ENCODE measurements around the gene TSPOAP1. TPM values are rescaled to one million over a fixed set of nuclear protein-coding genes. Genes with fewer than 3 reads are reported as not detected.

The TSPOAP1 gene
- total RNA-seq, 2 donors from 2014 or later: 3.7 to 5.4 TPM

- intact Hi-C loops (cut with DNase I): no loop called here
- H3K4me1 ChIP-seq: no peaks in the 10 kb centered on the region
- H3K36me3 ChIP-seq: no peaks in the 10 kb centered on the region
- no peak overlapping the region for H3K4me3 ChIP-seq
- TF ChIP-seq CTCF (IDR thresholded peaks at IDR 0.05): no peak
- peak overlapping the region in 1 of 2 donors; percentile 36 for H3K9ac ChIP-seq (ENCODE audit: low read depth in 2 of 2, low read length in 2 of 2)
- peak overlapping the region; percentile 88 for H3K27ac ChIP-seq
- H3K27me3 ChIP-seq: no peaks in the 10 kb centered on the region
- H3K9me3 ChIP-seq: no peaks in the 10 kb centered on the region
- no peak for DNase-seq
These were observed 9.9 kb upstream of the TSPOAP1 start for GRCh38 chr17:58338454-58338840.

- Histone ChIP-seq H3K36me3 (no peaks in the 10 kb centered on the region), H3K4me1 (no peaks in the 10 kb centered on the region), H3K27me3 (no peaks in the 10 kb centered on the region), H3K4me3 (peak overlapping the region; percentile 19), H3K9me3 (no peaks in the 10 kb centered on the region), H3K27ac (peak overlapping the region; percentile 88), H3K9ac (ENCODE audit: low read depth in 2 of 2, low read length in 2 of 2) (peak overlapping the region; percentile 38 to 51)
- intact Hi-C loops (cut with DNase I): no loop called here
- peak; percentile 70 for DNase-seq
- TF ChIP-seq CTCF (IDR thresholded peaks at IDR 0.05): no peak
These were observed 9.2 kb upstream of the TSPOAP1 start for GRCh38 chr17:58337600-58338453.

GRCh38 chr17:58337210-58337599 is 8.6 kb upstream of the TSPOAP1 start:
- no peaks in the 10 kb centered on the region for H3K9me3 ChIP-seq
- no peaks in the 10 kb centered on the region for H3K36me3 ChIP-seq
- intact Hi-C loops (cut with DNase I): no loop called here
- peak overlapping the region; percentile 19 for H3K4me3 ChIP-seq
- peak overlapping the region; percentile 88 for H3K27ac ChIP-seq
- TF ChIP-seq CTCF (IDR thresholded peaks at IDR 0.05): no peak
- no peak for DNase-seq
- peak overlapping the region; percentile 38 to 51 for H3K9ac ChIP-seq (ENCODE audit: low read depth in 2 of 2, low read length in 2 of 2)
- no peaks in the 10 kb centered on the region for H3K27me3 ChIP-seq
- H3K4me1 ChIP-seq: no peaks in the 10 kb centered on the region

- H3K27me3 ChIP-seq: no peaks in the 10 kb centered on the region
- peak overlapping the region; percentile 54 to 65 for H3K9ac ChIP-seq (ENCODE audit: low read depth in 2 of 2, low read length in 2 of 2)
- no peaks in the 10 kb centered on the region for H3K4me1 ChIP-seq
- DNase-seq: no peak
- H3K9me3 ChIP-seq: no peaks in the 10 kb centered on the region
- TF ChIP-seq CTCF (IDR thresholded peaks at IDR 0.05): no peak
- H3K36me3 ChIP-seq: no peaks in the 10 kb centered on the region
- peak overlapping the region; percentile 88 for H3K27ac ChIP-seq
- intact Hi-C loops (cut with DNase I): no loop called here
- H3K4me3 ChIP-seq: no peak overlapping the region
These were observed 8.0 kb upstream of the TSPOAP1 start for GRCh38 chr17:58336456-58337209.

- no peak overlapping the region for H3K4me3 ChIP-seq
- peak overlapping the region; percentile 88 for H3K27ac ChIP-seq
- TF ChIP-seq CTCF (IDR thresholded peaks at IDR 0.05): no peak
- DNase-seq: no peak
- H3K9ac ChIP-seq (ENCODE audit: low read depth in 2 of 2, low read length in 2 of 2): peak overlapping the region; percentile 54 to 65
- H3K27me3 ChIP-seq: no peaks in the 10 kb centered on the region
- no peaks in the 10 kb centered on the region for H3K36me3 ChIP-seq
- no peaks in the 10 kb centered on the region for H3K9me3 ChIP-seq
- intact Hi-C loops (cut with DNase I): no loop called here
- H3K4me1 ChIP-seq: no peaks in the 10 kb centered on the region
These were observed 7.3 kb upstream of the TSPOAP1 start for GRCh38 chr17:58335779-58336455.
